GM12891 (cell line): Measurements from ENCODE around the gene RBPJ.

Experiments used
- POLR2A ChIP-seq: IDR thresholded peaks from 2 replicates; pipeline ENCODE4 v1.6.1; 2011; ENCODE audit warnings: low read depth, low read length, control low read depth
- POLR2AphosphoS5 ChIP-seq: IDR thresholded peaks from 2 replicates; pipeline ENCODE4 v1.6.1; 2011; ENCODE audit warnings: low read depth, low read length, control low read depth

DNA sequence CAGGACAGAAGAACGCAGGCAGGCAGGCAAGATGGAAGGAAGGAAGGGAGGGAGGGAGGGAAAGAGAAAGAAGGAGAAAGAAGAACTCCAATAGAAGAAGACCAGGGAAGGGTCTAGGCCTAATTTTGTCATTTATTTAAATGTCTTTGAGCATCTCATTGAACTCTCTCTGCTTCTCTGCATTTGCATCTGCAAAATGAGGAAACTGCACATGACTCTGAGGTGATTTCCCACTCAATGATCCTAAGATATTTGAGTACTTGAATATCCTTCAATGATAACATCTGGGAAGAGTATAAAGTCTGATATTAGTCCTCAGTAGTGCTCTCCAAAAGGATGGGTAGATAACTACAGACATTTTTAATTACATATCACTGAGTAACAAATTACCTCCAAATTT lies 33.1 kb upstream of the RBPJ start:
- no peak for TF ChIP-seq POLR2A
- TF ChIP-seq POLR2AphosphoS5: no peak
